HG03565 (cell line): ENCODE data around the gene ELF1.
"Not testable (repeated sequence)": the region's sequence is repeated elsewhere in the genome, so short reads cannot be mapped to it uniquely, and the experiment has no call there.

Experiments
- ATAC-seq: cut with Tn5 transposase; IDR thresholded peaks from one replicate; pipeline ENCODE4 v1.9.1; 2021; ENCODE audit warnings: mild to moderate bottlenecking, moderate library complexity; ENCODE audit not compliant: unreplicated experiment

Gene ELF1

DNA sequence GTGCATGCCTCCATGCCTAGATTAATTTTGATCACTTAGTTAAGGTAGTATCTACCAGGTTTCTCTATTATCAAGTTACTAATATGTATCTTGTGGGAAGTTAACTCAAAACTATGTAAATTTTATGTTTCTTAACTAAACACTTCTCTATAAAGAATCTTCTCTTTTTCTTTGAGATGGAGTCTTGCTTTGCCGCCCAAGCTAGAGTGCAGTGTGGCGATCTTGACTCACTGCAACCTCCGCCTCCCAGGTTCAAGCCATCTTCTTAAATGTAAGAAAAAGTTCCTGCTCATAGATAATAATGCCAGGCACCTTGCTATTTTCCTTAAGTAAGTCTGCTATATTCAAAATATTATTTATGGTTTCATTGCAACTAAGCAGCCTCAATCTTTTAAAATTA, 58.4 kb downstream of the ELF1 start:
- no peak for ATAC-seq

DNA sequence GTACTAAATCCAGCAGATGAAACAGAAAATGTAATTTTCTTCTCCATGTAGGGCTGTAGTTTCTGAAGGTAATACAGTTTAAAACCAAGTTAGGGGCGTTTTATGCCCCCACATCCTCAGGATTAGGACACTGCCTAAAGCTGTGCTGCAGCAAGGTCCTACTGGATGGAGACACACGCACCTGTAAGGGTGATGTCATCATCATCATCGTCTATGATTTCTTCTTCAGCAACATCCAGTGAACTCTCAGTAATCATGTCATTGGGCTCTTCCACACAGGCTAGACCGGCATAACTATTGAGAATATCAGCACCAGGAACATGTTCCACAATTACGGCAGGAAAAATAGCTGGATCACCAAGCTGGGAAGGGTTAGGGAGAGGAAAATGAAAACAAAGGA, 60.5 kb downstream of the ELF1 start:
- ATAC-seq, result no peak

DNA sequence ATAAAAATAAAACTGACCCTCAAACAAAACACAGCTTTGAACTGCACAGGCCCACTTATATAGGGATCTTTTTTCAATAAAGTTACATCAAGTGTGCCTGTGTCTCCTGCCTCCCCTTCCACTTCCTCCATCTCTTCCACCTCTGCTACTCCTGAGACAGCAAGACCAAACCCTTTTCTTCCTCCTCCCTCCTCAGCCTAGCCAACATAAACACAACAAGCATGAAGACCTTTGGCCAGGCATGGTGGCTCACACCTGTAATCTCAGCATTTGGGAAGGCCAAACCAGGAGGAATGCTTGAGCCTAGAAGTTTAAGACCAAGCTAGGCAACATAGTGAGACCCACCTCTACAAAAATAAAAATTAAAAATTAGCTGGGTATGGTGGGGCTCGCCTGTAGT, 72.6 kb downstream of the ELF1 start:
- no peak for ATAC-seq

DNA sequence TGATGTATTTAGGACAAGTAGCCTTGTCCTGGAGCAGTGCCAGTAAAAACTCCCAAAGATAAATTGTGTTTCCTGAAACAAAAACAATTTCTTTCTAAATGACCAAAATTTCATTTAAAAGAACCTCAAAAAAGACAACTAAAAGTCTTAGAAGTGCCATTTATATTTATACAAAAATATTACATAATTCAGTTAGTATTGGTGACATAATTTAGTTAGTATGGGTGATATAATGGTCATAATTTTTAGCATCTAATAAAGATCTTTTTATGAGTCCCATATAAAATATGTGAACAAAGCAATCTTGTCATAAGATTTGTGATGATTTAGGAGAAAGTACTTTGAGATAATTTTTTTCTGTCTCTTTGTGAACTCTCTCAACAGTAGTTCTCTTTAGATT, 76.0 kb downstream of the ELF1 start:
- ATAC-seq, result no peak

DNA sequence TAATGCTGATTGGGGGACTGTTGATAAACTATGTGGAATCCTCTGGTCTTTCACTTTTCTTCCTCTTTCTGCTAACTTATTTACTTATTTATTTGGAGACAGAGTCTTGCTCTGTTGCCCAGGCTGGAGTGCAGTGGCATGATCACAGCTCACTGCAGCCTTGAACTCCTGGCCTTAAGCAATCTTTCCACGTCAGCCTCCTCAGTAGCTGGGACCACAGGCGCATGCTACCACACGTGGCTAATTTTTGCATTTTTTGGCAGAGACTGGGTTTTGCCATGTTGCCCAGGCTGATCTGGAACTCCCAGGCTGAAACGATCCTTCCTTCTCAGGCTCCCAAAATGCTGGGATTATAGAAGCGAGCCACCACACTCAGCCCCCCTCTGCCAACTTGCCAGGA, 77.5 kb downstream of the ELF1 start:
- no peak for ATAC-seq

DNA sequence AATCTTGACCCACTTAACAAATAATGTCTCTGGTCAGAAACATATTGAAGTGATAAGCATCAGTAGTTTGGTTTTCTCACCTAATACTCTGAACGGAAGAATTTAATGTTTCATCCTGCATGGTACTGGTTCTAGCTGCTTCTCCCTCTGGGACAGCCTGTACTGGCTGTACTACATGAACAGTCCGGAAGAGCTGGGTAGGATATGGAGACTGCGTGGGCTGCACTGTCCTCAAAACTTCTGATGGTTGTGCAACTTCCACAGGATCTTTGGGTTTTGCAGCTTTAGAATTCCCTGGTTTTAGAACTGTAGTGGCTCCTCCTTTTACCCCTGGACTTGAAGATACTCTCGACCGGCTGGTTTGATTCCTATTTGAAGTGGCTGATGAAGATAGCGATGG, 78.3 kb downstream of the ELF1 start:
- ATAC-seq, result no peak

DNA sequence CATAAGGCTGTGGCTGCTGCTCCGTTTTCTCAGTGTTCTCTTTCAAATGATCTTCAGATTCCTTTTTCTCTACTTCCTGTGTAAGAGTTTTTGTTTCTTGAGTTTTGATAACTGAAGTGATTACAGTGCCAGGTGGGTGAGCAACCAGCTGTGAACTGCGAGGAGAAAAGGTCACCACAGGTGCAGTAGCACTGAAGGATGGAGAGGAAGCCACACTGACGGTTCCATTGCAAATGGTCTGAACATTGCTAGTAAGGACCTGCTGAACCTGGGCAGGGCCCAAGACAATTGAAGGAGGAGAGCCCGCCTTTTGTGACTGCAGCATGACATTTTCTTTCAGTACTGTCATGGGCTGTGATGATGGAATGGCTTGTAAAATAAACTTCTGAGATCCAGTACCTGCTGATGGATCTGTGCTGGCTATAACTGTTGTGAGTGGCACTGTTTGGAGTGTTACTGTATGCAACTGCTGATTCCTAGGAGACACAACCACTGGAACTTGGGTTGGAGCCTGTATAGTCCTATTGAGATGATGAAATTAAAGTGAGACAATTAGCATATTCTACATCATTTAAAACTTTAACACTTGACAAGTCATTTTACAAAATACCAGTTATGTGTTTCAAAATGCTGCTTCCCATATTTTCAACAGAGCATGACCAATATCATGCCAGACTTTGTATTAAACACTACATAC, 85.5 kb downstream of the ELF1 start:
- peak; percentile 46 for ATAC-seq

DNA sequence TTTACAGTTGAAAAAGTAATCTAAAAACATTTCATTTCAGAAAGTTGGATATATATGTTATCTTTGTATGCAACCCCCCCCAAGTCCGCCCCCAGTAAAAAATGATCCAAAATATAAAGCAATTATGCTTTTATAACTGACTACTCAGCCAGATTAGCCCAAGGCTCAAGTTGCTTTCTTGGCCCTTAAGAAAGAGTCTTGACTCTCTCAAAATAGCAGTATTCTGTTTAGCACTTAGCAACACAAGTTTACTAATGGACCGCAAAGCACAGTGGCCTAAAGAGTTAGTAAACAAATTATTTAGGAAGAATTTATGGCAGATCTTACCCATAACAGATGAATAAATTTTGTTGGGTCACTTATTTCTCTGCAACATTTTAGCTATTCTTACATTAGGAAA, 86.9 kb downstream of the ELF1 start:
- no peak for ATAC-seq

DNA sequence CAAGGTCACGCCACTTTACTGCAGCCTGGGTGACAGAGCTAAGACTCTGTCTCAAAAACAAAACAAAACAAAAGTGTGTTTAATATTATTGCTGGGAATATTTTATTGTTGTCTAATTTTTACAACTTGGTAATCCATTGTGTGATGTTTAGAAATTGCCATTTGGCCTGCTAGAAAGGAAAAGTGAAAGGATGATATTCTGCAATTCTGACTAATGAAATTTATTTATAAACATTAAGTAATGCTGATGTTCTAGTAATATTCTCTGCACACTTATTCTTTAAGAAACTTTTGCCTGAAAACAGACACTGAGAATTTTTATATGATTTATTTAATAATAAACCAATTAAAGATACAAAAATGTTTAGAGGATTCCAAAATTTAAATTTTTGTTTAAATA, 87.4 kb downstream of the ELF1 start:
- no peak for ATAC-seq

DNA sequence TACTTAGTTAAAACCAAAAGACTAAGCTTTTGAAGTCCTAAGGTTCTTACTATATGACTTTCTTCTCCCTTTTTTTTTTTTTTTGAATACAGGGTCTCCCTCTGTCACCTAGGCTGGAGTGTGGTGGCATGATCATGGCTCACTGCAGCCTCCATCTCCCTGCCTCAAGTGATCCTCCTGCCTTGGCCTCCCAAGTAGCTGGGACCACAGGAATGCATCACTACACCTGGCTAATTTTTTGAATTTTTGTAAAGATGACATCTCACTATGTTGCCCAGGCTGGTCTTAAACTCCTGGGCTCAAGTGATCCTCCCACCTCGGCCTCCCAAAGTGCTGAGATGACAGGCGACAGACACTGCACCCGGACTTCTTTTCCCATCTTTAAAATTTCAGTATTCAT, 89.2 kb downstream of the ELF1 start:
- not testable (repeated sequence) for ATAC-seq

DNA sequence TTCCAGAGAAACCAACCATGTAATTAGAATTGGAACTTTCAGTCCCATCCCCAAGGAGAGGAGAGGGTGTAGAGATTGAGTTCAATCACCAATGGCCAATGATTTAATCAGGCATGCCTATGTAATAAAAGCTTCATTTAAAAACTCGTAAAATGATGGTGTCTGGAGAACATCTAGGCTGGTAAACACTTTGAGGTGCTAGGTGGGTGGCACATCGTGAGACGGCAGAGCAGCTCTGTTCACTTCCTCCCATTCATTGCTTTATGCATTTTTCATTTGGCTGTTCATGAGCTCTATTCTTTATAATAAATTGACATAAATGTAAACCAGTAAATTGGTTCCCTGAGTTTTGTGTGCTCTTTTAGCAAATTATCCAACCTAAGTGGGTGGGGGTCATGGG, 90.1 kb downstream of the ELF1 start:
- ATAC-seq, result no peak

DNA sequence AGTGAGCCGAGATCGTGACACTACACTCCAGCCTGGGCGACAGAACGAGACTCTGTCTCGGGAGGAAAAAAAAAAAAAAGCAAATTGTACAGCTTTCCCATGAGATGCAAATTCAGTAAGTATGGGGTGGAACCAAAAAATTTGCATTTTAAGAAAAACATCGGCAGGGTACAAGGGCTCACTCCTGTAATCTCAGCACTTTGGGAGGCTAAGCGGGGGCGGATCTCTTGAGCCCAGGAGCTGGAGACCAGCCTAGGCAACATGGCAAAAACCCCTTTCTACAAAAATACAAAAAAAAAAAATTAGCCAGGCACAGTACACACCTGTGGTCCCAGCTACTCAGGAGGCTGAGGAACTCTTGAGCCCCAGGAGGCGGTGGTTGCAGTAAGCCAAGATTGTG, 91.2 kb downstream of the ELF1 start:
- ATAC-seq, result no peak

DNA sequence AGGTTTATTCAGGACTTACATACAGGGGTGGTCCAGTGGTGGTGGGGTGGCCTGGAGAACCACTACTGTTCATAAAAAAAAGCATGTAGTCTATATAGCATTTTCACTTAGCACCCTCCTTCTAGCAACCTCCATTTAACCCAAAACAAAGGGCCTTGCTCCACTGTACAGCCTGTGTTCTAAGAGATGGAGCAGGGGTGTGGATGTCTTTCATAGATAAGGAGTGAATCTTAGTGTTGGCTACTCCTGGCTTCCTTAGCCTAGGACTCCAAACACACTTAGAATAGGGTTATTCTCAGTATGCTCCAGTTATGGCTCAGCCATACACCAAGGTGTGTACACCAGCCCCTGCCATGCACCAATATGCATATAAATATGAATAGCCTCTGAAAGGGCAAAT, 95.2 kb downstream of the ELF1 start:
- no peak for ATAC-seq

DNA sequence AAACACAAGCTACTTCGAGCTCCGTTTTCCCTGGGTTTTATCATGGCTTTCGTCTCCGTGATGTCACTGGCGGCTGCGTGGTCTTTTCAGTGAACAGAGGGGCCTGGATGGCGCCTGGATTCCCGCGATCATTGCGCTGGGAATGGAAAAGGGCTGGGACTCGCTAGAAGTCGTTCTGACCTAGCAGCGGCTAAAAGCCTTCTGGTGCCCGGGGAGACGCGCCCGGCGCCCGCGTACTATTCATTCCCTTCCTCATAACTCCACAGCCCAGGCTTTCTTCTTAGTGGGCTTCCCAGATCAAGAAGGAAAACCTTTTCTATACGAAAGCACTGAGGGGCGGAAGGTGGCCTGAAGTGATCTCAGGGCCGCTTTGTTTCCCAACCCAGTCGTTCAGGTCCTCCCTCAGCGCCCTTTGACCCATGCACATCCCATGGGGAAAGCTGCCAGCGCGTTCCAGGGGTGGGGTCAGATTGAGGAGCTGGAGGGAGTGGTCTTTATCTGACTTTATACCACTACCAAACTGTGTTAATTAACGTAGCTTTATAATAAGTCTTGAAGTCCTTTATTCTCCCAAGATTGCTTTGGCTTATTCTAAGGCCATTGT, 96.6 kb downstream of the ELF1 start:
- ATAC-seq, result no peak

DNA sequence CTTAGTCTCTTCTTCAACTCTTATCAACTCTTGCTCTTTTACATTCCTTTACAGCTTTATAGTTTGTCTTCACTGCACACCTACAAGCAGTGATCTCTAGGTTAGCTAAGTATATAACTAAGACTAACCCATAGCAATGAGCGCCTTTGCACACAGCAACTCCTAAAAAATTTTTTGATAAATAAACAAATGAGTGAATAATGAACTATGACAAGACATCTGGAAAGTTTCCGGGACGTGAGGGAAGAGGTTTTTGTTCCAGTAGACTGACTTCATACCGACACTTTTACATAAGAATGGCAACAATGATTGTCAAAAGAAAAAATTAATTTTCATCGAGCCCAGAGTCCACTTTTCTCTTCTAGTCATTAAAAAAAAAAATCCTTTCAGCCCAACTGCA, 98.3 kb downstream of the ELF1 start:
- ATAC-seq, result no peak

DNA sequence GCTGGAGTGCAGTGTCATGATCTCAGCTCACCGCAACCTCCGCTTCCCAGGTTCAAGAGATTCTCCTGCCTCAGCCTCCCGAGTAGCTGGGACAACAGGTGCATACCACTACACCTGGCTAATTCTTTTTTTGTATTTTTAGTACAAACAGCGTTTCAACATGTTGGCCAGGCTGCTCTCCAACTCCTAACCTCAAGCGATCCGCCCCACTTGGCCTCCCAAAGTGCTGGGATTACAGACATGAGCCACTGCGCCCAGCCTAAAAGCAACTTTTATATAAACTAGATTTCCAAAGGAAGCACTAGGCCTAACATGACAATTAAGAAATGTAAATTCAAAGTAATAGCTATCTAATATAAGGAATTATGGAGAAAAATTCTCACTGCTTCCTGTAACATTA, 99.2 kb downstream of the ELF1 start:
- ATAC-seq, result not testable (repeated sequence)

DNA sequence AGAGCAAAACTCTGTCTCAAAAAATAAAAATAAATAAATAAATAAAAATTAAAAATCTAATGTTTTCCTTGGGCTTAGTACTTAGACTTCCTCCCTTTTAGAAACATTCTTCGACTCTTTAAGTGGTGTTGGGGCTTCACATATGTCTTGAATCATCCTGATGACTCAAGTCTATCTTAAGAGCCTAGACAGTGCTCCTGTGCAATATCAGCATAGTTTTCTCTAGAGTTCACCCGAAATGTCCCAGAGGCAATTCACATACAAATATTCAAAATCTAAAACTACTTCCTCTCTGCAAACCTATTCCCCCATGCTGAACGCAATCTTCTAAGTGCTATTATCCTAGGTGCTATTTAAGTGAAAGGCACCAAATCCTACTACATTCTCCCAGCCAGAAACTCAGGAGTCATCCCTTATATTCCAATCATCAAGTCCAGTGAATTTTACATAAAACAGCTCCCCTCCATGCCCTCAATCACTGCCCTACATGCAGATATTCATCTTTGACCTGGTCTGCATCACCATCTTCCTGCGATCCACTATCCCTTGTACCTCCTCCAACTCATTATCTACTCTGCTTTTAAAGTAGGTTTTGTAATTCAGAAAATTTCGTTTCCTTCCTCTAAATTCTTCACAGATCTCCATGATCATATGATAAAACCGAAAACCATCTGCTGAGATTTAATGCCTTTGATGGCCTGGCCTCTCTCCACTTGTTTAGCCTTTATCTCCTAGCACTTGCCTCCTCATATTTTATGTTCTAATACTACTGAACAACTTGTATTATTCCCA, 102.7 kb downstream of the ELF1 start:
- ATAC-seq, result no peak

DNA sequence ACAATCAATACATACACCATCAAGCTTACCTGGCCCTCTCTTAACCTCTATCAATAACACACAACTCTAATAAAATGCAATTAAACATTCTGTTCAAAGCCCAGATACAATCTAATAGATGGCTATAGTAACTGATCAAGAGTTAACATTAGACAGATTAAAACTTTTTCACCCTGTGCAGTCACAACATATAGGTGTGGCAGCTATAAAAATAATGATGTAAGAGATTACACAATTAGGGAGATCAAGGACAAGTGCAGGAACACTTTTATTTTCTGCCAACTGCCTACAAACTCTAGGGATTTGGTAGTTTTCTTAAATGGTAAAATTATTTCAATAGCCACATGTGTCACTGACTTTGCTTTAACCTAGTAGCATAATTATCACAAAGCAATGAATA, 104.3 kb downstream of the ELF1 start:
- ATAC-seq, result not testable (repeated sequence)

DNA sequence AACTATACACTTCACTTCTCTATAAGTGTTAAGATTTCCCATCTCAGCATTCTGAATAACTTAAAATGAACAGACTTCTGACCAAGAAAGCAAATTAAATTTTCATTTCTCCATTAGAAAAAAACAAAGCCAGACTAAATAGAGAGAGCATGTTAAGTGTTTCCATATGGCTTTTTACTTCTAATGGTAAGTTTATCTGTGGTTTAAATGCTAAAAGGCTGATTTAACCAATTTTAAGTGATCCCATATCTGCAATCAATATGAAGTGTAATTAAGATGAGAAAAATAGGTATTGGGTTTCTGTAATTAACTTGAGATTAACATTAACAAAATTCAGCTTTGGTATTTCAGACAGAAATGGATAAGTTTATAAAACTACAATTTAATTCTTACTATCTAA, 107.8 kb downstream of the ELF1 start:
- ATAC-seq, result no peak

DNA sequence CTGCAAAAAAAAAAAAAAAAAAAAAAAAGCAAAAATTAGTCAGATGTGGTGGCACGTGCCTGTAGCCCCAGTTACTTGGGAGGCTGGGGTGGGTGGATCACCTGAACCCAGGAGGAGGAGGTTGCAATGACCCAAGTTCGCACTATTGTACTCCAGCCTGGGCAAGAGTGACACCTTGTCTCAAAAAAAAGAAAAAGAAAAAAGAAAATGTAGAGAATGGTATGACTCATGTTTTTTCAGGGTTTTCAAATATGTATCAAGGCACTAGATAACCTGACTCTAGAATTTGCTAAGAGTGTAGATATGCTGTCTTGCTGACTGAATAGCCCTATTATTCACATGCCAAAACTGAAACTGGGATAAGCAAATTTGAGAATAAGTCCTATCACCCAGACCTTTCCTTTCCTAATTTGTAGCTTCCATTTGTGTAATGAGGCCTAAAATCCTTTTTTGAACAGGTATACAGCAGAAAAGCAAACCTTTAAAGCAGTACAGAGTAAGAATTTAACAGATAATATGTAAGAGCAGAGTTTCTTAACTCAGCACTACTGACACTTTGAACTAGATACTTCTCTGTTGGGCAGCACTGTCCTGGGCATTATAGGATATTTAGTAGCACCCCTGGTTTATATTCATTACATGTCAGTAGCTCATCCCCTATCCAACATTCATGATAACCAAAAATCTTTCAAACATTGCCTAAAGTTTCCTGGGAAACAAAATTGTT, 108.6 kb downstream of the ELF1 start:
- peak; percentile 82 for ATAC-seq

DNA sequence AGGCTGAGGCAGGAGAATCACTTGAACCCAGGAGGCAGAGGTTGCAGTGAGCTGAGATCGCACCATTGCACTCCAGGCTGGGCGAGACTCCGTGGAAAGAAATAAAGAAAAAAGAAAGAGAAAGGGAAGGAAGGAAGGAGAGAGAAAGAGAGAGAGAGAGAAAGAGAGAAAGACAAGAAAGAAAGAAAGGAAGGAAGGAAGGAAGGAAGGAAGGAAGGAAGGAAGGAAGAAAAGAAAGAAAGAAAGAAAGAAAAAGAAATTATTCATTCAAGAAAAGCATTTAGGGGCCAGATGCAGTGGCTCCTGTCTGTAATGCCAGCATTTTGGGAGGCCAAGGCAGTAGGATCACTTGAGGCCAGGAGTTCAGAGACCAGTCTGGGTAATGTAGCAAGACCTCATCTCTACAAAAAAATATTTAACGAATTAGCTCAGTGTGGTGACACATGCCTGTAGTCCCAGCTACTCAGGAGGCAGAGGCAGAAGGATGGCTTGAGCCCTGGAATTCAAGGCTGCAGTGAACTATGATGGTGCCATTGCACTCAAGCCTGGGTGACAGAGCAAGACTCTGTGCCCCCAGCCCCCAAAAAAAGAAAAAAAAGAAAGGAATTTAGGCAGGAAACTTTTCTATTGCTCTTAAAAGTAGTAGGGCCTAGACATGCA, 109.4 kb downstream of the ELF1 start:
- not testable (repeated sequence) for ATAC-seq
